Panc1 (cell line): ENCODE data around the gene CIB2. TPM values are rescaled to one million over a fixed set of nuclear protein-coding genes. Genes with fewer than 3 reads are reported as not detected.

ENCODE experiments used
- ATAC-seq: fragments of 200-7000 bp; cut with Tn5 transposase; 2 replicates; pipeline ENCODE4 v1.9.1; 2020; ENCODE audit warnings: mild to moderate bottlenecking, moderate library complexity
- BruUV-seq: library from RNA; stranded (reverse); fragments of 400-500 nt; replicated peaks from 2 replicates; lab custom pipeline; 2021; lab: Mats Ljungman, UMichigan
- CTCF ChIA-PET: fragments of 300-600 bp; sonication (Branson Sonifier 250); formaldehyde crosslinking; loops from one replicate; lab custom pipeline; 2022; ENCODE audit warnings: antibody characterized with exemption; lab: Charles Lee
- POLR2A ChIA-PET: fragments of 300-600 bp; sonication (Branson Sonifier 250); formaldehyde crosslinking; loops from one replicate; lab custom pipeline; 2022; ENCODE audit warnings: antibody characterized with exemption; lab: Charles Lee
- DNase-seq: peaks from one replicate; pipeline ENCODE4 v3.0.0-alpha.2; 2010; ENCODE audit warnings: low read depth, low spot score
- H3K27ac ChIP-seq: 2 replicates; pipeline ENCODE4 v1.5.1; 2011; ENCODE audit warnings: mild to moderate bottlenecking, low read length, inconsistent platforms
- H3K27me3 ChIP-seq: fragments of 200-500 bp; sonication (Bioruptor generic); 2 replicates; pipeline ENCODE4 v1.6.0; 2014; ENCODE audit warnings: low read length, inconsistent platforms; ENCODE audit not compliant: control insufficient read depth, insufficient read depth
- H3K36me3 ChIP-seq: fragments of 200-500 bp; sonication (Bioruptor generic); 2 replicates; pipeline ENCODE4 v1.5.1; 2014; ENCODE audit warnings: inconsistent platforms, mild to moderate bottlenecking, low read length, moderate library complexity; ENCODE audit not compliant: control insufficient read depth, insufficient read depth
- H3K4me1 ChIP-seq: 2 replicates; pipeline ENCODE4 v1.5.1; 2011; ENCODE audit warnings: inconsistent platforms, mild to moderate bottlenecking, low read length, moderate library complexity; ENCODE audit not compliant: control insufficient read depth, insufficient read depth
- H3K4me3 ChIP-seq, 2 experiments: 2 replicates each; pipeline ENCODE4 v1.5.1; 2011 to 2012; ENCODE audit warnings: low read depth in 2 of 2, low read length in 2 of 2, mild to moderate bottlenecking in 2 of 2, inconsistent platforms in 1 of 2, moderate library complexity in 1 of 2
- H3K9me3 ChIP-seq: fragments of 200-500 bp; sonication (Bioruptor generic); 2 replicates; pipeline ENCODE4 v1.5.1; 2014; ENCODE audit warnings: low read depth, mild to moderate bottlenecking, inconsistent platforms, low read length, moderate library complexity; ENCODE audit not compliant: control insufficient read depth, insufficient read depth
- POLR2AphosphoS5 ChIP-seq: IDR thresholded peaks from 2 replicates; pipeline ENCODE4 v1.6.1; 2012; ENCODE audit warnings: mild to moderate bottlenecking, low read depth, low read length, moderate library complexity
- SIN3A ChIP-seq: IDR thresholded peaks from 2 replicates; pipeline ENCODE4 v1.6.1; 2012; ENCODE audit warnings: low read depth, mild to moderate bottlenecking, low read length, moderate library complexity, borderline replicate concordance; ENCODE audit not compliant: insufficient read depth
- TCF7L2 ChIP-seq: IDR thresholded peaks from 2 replicates; pipeline ENCODE4 v1.6.1; 2011; ENCODE audit warnings: mild to moderate bottlenecking, low read depth, low read length, inconsistent platforms
- in situ Hi-C: cut with HindIII; loops from 2 replicates; pipeline ENCODE4 v1.10.0; 2016; ENCODE audit warnings: low sequenced_read_pairs, low pct_unique_long_range_greater_than_20kb
- intact Hi-C: fragments of 100-400 bp; cut with micrococcal nuclease; formaldehyde crosslinking; loops from one replicate; pipeline ENCODE4 v1.10.0; 2022; ENCODE audit not compliant: unreplicated experiment
- total RNA-seq: library from RNA; stranded (reverse); gene quantifications from one replicate; pipeline ENCODE4 v1.2.1, GENCODE V29; 2021; ENCODE audit not compliant: unreplicated experiment
- TF ChIP-seq, protein P1 (sequence below), 2 experiments: IDR thresholded peaks; 2 replicates each; pipeline ENCODE4 v1.6.1; 2011 to 2012; ENCODE audit warnings: low read depth in 2 of 2, control low read depth in 1 of 2, low read length in 1 of 2, mild to moderate bottlenecking in 1 of 2, moderate library complexity in 1 of 2; ENCODE audit not compliant: insufficient read depth in 1 of 2
- TF ChIP-seq, protein P2 (sequence below): fragments of 450-650 bp; IDR thresholded peaks from 2 replicates; pipeline ENCODE4 v1.5.1; 2017; ENCODE audit warnings: mild to moderate bottlenecking

Gene CIB2
- total RNA-seq, 1 experiment from 2014 or later: 37.3 TPM

DNA sequence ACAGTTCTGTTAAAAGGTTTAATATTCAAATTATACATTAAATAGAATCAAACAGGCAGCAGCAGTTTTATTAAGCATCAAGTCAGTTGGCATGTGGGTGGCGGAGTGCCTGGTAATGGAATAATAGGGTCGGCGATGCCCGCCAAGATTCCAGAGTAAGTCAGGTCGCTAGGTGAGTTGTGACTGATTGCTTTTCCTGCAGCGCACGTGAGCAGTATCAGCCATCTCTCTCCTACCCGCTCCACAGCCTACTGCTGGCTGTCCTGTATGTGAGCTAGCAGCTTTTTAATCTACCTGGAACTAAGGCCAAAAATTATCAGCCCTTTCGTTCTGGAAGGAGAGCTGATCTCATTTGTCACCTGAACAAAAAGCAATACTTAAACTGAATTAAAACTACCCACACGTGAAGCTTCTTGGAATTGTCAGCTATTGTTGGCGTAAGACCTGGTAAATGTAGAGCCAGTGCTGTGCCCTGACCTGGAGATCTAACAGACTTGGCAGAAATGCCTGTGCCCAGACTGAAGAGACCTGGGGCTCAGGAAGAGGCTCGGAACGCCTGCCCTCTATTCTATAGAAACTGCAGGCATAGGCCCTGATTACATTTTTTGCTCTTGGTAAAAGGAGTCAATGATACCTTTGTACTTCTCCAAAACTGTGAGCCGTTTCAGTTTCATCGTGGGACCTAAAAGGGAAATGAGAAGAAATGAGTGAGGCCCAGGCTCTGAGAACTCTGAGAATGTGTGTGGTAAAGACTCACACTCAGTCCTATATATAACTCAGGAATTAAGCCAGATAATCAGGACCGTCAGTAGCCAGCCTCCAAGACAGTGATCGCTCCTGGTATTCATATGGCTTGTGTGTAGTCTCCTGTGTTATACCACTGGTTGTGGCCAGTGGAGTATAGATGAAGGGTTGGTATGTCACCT is 39.9 kb upstream of the CIB2 start:
- ChIA-PET CTCF (interaction anchor here (0.6 kb wide), 1 partner anchor 62 kb away, joined by 4 read pairs; no protein-coding TSS in a partner anchor), POLR2A (no interaction called here)
- Histone ChIP-seq H3K4me3 (no peak overlapping the region), H3K27ac (no peak overlapping the region), H3K27me3 (no peaks in the 10 kb centered on the region), H3K4me1 (no peaks in the 10 kb centered on the region), H3K36me3 (peaks cover 23% of the 10 kb centered on the region), H3K9me3 (no peaks in the 10 kb centered on the region)
- TF ChIP-seq, protein P1, sequence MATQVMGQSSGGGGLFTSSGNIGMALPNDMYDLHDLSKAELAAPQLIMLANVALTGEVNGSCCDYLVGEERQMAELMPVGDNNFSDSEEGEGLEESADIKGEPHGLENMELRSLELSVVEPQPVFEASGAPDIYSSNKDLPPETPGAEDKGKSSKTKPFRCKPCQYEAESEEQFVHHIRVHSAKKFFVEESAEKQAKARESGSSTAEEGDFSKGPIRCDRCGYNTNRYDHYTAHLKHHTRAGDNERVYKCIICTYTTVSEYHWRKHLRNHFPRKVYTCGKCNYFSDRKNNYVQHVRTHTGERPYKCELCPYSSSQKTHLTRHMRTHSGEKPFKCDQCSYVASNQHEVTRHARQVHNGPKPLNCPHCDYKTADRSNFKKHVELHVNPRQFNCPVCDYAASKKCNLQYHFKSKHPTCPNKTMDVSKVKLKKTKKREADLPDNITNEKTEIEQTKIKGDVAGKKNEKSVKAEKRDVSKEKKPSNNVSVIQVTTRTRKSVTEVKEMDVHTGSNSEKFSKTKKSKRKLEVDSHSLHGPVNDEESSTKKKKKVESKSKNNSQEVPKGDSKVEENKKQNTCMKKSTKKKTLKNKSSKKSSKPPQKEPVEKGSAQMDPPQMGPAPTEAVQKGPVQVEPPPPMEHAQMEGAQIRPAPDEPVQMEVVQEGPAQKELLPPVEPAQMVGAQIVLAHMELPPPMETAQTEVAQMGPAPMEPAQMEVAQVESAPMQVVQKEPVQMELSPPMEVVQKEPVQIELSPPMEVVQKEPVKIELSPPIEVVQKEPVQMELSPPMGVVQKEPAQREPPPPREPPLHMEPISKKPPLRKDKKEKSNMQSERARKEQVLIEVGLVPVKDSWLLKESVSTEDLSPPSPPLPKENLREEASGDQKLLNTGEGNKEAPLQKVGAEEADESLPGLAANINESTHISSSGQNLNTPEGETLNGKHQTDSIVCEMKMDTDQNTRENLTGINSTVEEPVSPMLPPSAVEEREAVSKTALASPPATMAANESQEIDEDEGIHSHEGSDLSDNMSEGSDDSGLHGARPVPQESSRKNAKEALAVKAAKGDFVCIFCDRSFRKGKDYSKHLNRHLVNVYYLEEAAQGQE (IDR thresholded peaks at IDR 0.05; ENCODE audit: insufficient read depth in 1 of 2, low read depth in 2 of 2, low read length in 1 of 2): no peak
- TF ChIP-seq SIN3A (no peak), TCF7L2 (no peak), POLR2AphosphoS5 (no peak)
- TF ChIP-seq, protein P2, sequence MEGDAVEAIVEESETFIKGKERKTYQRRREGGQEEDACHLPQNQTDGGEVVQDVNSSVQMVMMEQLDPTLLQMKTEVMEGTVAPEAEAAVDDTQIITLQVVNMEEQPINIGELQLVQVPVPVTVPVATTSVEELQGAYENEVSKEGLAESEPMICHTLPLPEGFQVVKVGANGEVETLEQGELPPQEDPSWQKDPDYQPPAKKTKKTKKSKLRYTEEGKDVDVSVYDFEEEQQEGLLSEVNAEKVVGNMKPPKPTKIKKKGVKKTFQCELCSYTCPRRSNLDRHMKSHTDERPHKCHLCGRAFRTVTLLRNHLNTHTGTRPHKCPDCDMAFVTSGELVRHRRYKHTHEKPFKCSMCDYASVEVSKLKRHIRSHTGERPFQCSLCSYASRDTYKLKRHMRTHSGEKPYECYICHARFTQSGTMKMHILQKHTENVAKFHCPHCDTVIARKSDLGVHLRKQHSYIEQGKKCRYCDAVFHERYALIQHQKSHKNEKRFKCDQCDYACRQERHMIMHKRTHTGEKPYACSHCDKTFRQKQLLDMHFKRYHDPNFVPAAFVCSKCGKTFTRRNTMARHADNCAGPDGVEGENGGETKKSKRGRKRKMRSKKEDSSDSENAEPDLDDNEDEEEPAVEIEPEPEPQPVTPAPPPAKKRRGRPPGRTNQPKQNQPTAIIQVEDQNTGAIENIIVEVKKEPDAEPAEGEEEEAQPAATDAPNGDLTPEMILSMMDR: no peak
- BruUV-seq: no TSS peak
- DNase-seq (no peak), ATAC-seq (no peak)
- intact Hi-C loops (no loop called here), in situ Hi-C loops (no loop called here)

DNA sequence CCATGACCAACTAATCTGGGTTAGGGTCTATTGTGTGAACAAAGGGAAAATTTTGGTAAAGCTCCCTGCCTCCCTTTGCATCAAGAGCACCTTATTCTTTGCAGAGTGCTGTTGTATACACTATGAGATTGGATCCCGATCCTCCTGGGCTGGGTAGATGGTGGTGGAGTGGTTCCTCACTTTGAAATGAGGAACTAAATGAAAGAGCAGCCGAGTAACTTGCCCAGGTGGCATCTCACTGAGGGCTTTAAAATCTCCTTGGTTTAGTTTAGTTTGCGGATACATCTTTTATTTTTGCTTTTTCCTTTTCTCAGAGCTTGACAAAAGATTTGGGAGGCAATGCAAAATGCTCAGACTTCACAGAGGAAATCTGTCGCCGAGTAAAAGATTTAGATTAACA is 37.4 kb upstream of the CIB2 start:
- CTCF ChIA-PET: interaction anchor here (0.6 to 0.7 kb wide), 2 partner anchors 13 to 36 kb away, joined by 3 to 4 read pairs; no protein-coding TSS in a partner anchor
- Histone ChIP-seq H3K36me3 (peaks cover 27% of the 10 kb centered on the region), H3K4me3 (no peak overlapping the region), H3K27me3 (no peaks in the 10 kb centered on the region), H3K9me3 (no peaks in the 10 kb centered on the region), H3K27ac (no peak overlapping the region), H3K4me1 (no peaks in the 10 kb centered on the region)
- intact Hi-C loops: no loop called here
- POLR2A ChIA-PET: no interaction called here
- in situ Hi-C loops: no loop called here
- TF ChIP-seq, protein P2: no peak
- TF ChIP-seq, protein P1 (IDR thresholded peaks at IDR 0.05; ENCODE audit: insufficient read depth in 1 of 2, low read depth in 2 of 2, low read length in 1 of 2): no peak
- ATAC-seq (no peak), DNase-seq (no peak)
- BruUV-seq: no TSS peak
